ENCODE data around the gene DNAJB11.

DNA sequence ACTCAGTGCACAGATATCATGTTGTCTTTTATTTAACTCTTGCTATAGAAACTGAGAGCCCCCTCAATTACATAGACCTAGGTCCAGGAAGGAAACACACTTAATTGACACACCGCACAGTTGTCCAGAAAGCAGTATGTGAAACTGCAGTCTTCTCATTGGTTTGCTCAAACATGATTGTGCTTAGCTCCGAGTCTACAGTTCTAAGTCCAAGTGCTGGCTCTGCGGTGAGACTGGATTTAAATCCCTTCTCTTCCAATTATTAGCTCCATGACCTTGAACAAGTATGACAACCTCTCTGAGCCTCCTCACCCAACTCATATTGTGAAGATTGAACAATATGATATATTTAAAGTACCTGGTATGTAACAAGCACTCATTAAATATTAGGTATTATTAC lies 23.3 kb downstream of the DNAJB11 start:
- no peak for TF ChIP-seq NFE2L2 (conservative IDR thresholded peaks at IDR 0.05; ENCODE audit: low read length)
- no peak for TF ChIP-seq BHLHE40 (IDR thresholded peaks at IDR 0.05; ENCODE audit: low read depth, low read length)
- no peak for TF ChIP-seq REST (IDR thresholded peaks at IDR 0.05)
- TF ChIP-seq, protein P1, sequence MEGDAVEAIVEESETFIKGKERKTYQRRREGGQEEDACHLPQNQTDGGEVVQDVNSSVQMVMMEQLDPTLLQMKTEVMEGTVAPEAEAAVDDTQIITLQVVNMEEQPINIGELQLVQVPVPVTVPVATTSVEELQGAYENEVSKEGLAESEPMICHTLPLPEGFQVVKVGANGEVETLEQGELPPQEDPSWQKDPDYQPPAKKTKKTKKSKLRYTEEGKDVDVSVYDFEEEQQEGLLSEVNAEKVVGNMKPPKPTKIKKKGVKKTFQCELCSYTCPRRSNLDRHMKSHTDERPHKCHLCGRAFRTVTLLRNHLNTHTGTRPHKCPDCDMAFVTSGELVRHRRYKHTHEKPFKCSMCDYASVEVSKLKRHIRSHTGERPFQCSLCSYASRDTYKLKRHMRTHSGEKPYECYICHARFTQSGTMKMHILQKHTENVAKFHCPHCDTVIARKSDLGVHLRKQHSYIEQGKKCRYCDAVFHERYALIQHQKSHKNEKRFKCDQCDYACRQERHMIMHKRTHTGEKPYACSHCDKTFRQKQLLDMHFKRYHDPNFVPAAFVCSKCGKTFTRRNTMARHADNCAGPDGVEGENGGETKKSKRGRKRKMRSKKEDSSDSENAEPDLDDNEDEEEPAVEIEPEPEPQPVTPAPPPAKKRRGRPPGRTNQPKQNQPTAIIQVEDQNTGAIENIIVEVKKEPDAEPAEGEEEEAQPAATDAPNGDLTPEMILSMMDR (IDR thresholded peaks at IDR 0.05) = no peak
